Prostate gland (tissue), 2 donors: ENCODE results near the gene OR2AK2. TPM values are rescaled to one million over a fixed set of nuclear protein-coding genes. Genes with fewer than 3 reads are reported as not detected.

Source experiments
- DNase-seq: peaks from one replicate; pipeline ENCODE4 v3.0.0-alpha.2; 2019; ENCODE audit warnings: low spot score
- H3K27ac ChIP-seq, 2 donors: fragments of 200-600 bp; sonication (generic); 2 replicates each; pipeline ENCODE4 v1.5.1; 2017 to 2019
- H3K27me3 ChIP-seq: fragments of 200-600 bp; sonication (generic); replicated peaks from 2 replicates; pipeline ENCODE4 v1.5.1; 2019; ENCODE audit not compliant: insufficient read depth
- H3K36me3 ChIP-seq, 2 donors: fragments of 200-600 bp; sonication (generic); 1 replicate in 1 of 2; 2 replicates in 1 of 2; pipeline versions ENCODE4 v1.5.1 to v1.8.1; 2017 to 2019
- H3K4me1 ChIP-seq: fragments of 200-600 bp; sonication (generic); replicated peaks from 2 replicates; pipeline ENCODE4 v1.5.1; 2019
- H3K4me3 ChIP-seq, 2 donors: fragments of 200-600 bp; sonication (generic); 2 replicates each; pipeline ENCODE4 v1.5.1; 2017 to 2019
- H3K9me3 ChIP-seq: fragments of 200-600 bp; sonication (generic); 2 replicates; pipeline ENCODE4 v1.5.1; 2017
- POLR2A ChIP-seq: fragments of 450-650 bp; IDR thresholded peaks from one replicate; pipeline ENCODE4 v1.6.1; 2016; ENCODE audit warnings: antibody characterized with exemption, mild to moderate bottlenecking
- POLR2AphosphoS5 ChIP-seq: sonication (generic); formaldehyde crosslinking; IDR thresholded peaks from one replicate; pipeline ENCODE4 v1.6.1; 2017; ENCODE audit warnings: antibody characterized with exemption
- WGBS: methylation state at CpG from one replicate; pipeline ENCODE4 v1.1.5; 2018; 5-methylcytosine and 5-hydroxymethylcytosine counted together
- intact Hi-C: fragments of 100-400 bp; cut with DNase I; formaldehyde crosslinking; loops from one replicate; pipeline ENCODE4 v1.14.2; 2022
- total RNA-seq, 2 donors: library from RNA; depleted of rRNA; stranded (reverse); fragments of >200 nt; gene quantifications; one replicate each; pipeline ENCODE4 v1.1.0, GENCODE V29; 2016
- TF ChIP-seq, protein P1 (sequence below), 4 experiments: fragments of 200-600 bp in 2 of 4; fragments of 450-650 bp in 2 of 4; sonication (generic) in 2 of 4; IDR thresholded peaks; 1 replicate in 3 of 4; 2 replicates in 1 of 4; pipeline ENCODE4 v1.5.1; 2016 to 2019; ENCODE audit warnings: antibody characterized with exemption in 4 of 4, mild to moderate bottlenecking in 2 of 4, moderate library complexity in 2 of 4

The OR2AK2 gene
- total RNA-seq, 2 donors from 2014 or later: not detected

DNA sequence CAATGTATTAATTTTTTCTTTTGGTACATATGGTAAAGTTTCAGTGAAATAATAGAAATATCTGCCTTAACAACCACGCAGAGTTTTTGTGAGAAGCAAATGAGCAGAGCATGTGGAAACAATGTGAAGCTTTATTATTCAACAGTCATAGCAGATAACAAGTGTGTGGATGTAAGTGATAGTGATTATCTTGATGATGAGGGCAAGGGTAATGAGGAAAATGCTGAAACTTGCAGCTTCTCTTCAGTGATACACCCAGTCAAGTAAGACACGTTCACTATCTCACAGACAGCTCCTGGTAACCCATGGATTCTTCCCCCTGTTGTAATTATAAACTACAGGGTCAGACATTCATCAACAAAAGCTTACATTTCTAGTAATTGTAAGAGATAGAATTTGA is 33.8 kb downstream of the OR2AK2 start:
- intact Hi-C loops: no loop called here
- Histone ChIP-seq H3K27me3 (no peaks in the 10 kb centered on the region), H3K27ac (no peak overlapping the region), H3K4me3 (no peak overlapping the region), H3K9me3 (no peaks in the 10 kb centered on the region), H3K36me3 (no peaks in the 10 kb centered on the region), H3K4me1 (no peaks in the 10 kb centered on the region)
- TF ChIP-seq, protein P1, sequence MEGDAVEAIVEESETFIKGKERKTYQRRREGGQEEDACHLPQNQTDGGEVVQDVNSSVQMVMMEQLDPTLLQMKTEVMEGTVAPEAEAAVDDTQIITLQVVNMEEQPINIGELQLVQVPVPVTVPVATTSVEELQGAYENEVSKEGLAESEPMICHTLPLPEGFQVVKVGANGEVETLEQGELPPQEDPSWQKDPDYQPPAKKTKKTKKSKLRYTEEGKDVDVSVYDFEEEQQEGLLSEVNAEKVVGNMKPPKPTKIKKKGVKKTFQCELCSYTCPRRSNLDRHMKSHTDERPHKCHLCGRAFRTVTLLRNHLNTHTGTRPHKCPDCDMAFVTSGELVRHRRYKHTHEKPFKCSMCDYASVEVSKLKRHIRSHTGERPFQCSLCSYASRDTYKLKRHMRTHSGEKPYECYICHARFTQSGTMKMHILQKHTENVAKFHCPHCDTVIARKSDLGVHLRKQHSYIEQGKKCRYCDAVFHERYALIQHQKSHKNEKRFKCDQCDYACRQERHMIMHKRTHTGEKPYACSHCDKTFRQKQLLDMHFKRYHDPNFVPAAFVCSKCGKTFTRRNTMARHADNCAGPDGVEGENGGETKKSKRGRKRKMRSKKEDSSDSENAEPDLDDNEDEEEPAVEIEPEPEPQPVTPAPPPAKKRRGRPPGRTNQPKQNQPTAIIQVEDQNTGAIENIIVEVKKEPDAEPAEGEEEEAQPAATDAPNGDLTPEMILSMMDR (IDR thresholded peaks at IDR 0.05): no peak
- TF ChIP-seq POLR2A (no peak), POLR2AphosphoS5 (no peak)
- WGBS: 59% methylated on average over 2 of the region's 2 CpGs
- no peak for DNase-seq

DNA sequence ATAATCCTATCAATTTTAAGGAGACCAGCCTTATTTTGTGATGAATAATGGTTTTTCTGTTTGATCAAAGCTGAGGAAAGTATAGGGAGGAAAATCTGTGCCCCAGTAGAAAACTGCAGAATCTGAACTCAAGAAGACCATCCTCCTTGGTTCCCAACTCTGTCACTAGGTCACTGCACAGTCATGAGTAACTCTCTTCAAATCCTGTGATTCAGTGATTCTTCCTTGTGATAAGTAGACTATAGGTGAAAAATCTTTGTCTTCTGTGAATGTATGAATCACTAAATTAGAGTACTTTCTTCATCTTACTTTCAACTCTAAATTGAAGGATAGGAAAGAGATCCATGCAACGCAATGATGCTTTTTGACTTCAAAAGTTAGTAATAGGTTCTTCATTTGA is 35.1 kb downstream of the OR2AK2 start:
- no peak overlapping the region for H3K4me3 ChIP-seq
- H3K9me3 ChIP-seq: no peaks in the 10 kb centered on the region
- no peak for DNase-seq
- TF ChIP-seq, protein P1 (IDR thresholded peaks at IDR 0.05): no peak
- TF ChIP-seq POLR2A (no peak), POLR2AphosphoS5 (no peak)
- H3K4me1 ChIP-seq: no peaks in the 10 kb centered on the region
- H3K36me3 ChIP-seq: no peaks in the 10 kb centered on the region
- H3K27ac ChIP-seq: no peak overlapping the region
- 93% methylated on average over 1 of the region's 1 CpG for WGBS
- no peaks in the 10 kb centered on the region for H3K27me3 ChIP-seq
- intact Hi-C loops: no loop called here

DNA sequence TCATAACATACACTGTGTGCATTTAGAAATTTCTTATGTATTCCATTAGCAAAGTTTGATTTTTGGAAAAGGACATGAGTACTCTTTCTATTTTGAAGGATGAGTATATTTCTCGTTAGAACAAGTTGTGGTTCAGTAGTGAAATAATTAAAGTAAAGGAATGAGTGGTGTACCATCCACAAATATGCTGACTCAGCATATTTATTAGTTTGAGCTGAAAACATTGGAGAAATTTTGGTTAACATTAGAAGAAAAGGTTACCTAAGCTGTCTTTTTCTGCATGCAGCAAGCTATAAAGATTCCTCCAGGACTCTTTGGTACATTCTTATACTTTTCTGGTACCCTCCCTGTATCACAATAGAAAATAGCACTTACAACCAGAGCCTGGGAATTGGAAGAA is 42.7 kb downstream of the OR2AK2 start:
- no peak for TF ChIP-seq POLR2AphosphoS5
- no peak for TF ChIP-seq POLR2A
- TF ChIP-seq, protein P1 (IDR thresholded peaks at IDR 0.05): no peak
- Histone ChIP-seq H3K27me3 (no peaks in the 10 kb centered on the region), H3K4me3 (no peak overlapping the region), H3K27ac (no peak overlapping the region), H3K4me1 (no peaks in the 10 kb centered on the region), H3K9me3 (no peaks in the 10 kb centered on the region), H3K36me3 (no peaks in the 10 kb centered on the region)
- DNase-seq: no peak
- WGBS: 48% methylated on average over 1 of the region's 1 CpG
- intact Hi-C loops: no loop called here

DNA sequence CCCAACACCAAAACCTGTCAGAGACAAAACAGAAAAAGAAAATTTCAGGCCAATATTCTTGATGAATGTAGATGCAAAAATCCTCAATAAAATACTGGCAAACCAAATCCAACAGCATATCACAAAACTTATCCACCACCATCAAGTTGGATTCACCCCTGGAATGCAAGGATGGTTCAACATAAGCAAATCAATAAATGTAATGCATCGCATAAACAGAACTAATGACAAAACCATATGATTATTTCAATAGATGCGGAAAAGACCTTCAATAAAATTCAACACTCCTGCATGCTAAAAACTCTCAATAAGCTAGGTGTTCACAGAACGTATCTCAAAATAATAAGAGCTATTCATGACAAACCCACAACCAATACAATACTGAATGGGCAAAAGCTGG is 44.6 kb downstream of the OR2AK2 start:
- 88% methylated on average over 3 of the region's 3 CpGs for WGBS
- Histone ChIP-seq H3K27me3 (no peaks in the 10 kb centered on the region), H3K4me1 (no peaks in the 10 kb centered on the region), H3K9me3 (no peaks in the 10 kb centered on the region), H3K4me3 (no peak overlapping the region), H3K36me3 (no peaks in the 10 kb centered on the region), H3K27ac (no peak overlapping the region)
- intact Hi-C loops: no loop called here
- TF ChIP-seq, protein P1 (IDR thresholded peaks at IDR 0.05): no peak
- no peak for TF ChIP-seq POLR2A
- no peak for TF ChIP-seq POLR2AphosphoS5
- DNase-seq: no peak

DNA sequence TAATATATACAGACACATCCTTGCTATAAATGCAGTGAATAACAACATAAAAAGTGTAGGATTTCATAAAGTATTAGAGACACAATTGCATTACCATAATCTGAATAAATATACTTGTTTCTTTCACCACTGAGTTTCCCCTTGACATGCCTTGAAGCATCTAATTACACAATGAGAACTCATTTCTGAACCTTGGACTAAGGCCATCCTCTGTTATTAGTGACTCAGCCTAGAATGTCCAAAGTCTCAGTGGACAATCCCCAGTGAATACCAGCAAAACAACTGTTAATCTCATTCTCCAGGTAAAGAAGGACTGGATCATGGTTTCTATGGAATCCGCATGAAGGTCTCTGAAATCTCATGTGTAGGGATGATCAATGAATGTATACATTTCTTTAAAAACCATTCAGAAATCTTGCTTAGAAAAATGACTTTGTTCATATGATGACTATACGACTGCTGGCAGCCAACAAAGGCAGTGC is 48.2 kb downstream of the OR2AK2 start, which contains the start of gene OR2L5:
TSS of gene OR2L5 (plus strand) at position 432 of the 482 bp plus-strand sequence. CDS start 8,288 bp downstream, outside the sequence.
- H3K4me3 ChIP-seq: no peak within 1 kb of the TSS
- no peaks in the 10 kb centered on the region for H3K27me3 ChIP-seq
- H3K27ac ChIP-seq: no peak within 1 kb of the TSS
- TF ChIP-seq POLR2AphosphoS5 (no peak), POLR2A (no peak)
- TF ChIP-seq, protein P1 (IDR thresholded peaks at IDR 0.05): no peak
- H3K4me1 ChIP-seq: no peaks in the 10 kb centered on the region
- 96% methylated on average over 2 of the region's 2 CpGs for whole genome bisulfite sequencing
- intact Hi-C loops: no loop called here
- no peaks in the 10 kb centered on the region for H3K9me3 ChIP-seq
- no peak for DNase-seq
- H3K36me3 ChIP-seq: no peaks in the 10 kb centered on the region
